K562 (cell line): Measurements from ENCODE around the gene RHOV. TPM values are rescaled to one million over a fixed set of nuclear protein-coding genes. Genes with fewer than 3 reads are reported as not detected.

ENCODE experiments used
- CBX2 ChIP-seq: fragments of 200-600 bp; sonication (generic); IDR thresholded peaks from one replicate; pipeline ENCODE4 v1.6.1; 2012; ENCODE audit warnings: mild to moderate bottlenecking, low read length, inconsistent platforms; ENCODE audit not compliant: insufficient read depth, poor library complexity, severe bottlenecking
- CREBBP ChIP-seq: IDR thresholded peaks from one replicate; pipeline ENCODE4 v1.6.1; 2012; ENCODE audit warnings: low read depth, mild to moderate bottlenecking, control low read depth, inconsistent platforms, low read length
- ETV5 ChIP-seq: sonication (generic); formaldehyde crosslinking; IDR thresholded peaks from 2 replicates; pipeline ENCODE4 v1.4.0; 2020; ENCODE audit warnings: low read depth, mild to moderate bottlenecking, missing genetic modification reagents
- FOS ChIP-seq: IDR thresholded peaks from 3 replicates; pipeline ENCODE4 v1.6.1; 2011; ENCODE audit not compliant: insufficient read length; ENCODE audit errors: extremely low read depth
- HLTF ChIP-seq: fragments of 450-650 bp; IDR thresholded peaks from 2 replicates; pipeline ENCODE4 v1.6.1; 2016
- HNRNPH1 ChIP-seq: fragments of 200-400 bp; formaldehyde crosslinking; optimal IDR thresholded peaks from 2 replicates; pipeline ENCODE3; 2017; ENCODE audit warnings: low read depth, mild to moderate bottlenecking, low read length, moderate library complexity
- HNRNPUL1 ChIP-seq: fragments of 200-400 bp; formaldehyde crosslinking; IDR thresholded peaks from 2 replicates; pipeline ENCODE4 v1.6.1; 2017; ENCODE audit warnings: low read length
- HSF4 ChIP-seq: fragments of 250-450 bp; sonication (Bioruptor Pico); IDR thresholded peaks from 2 replicates; pipeline ENCODE4 v2.1.2; 2022; ENCODE audit warnings: mild to moderate bottlenecking, moderate library complexity, borderline replicate concordance
- JUNB ChIP-seq: fragments of 450-650 bp; formaldehyde crosslinking; conservative IDR thresholded peaks from 2 replicates; pipeline ENCODE4 v1.4.0; 2020; ENCODE audit warnings: mild to moderate bottlenecking
- MEF2A ChIP-seq: IDR thresholded peaks from 2 replicates; pipeline ENCODE4 v1.6.1; 2011; ENCODE audit warnings: low read depth, mild to moderate bottlenecking, low read length, moderate library complexity; ENCODE audit not compliant: control insufficient read depth
- NCOR1 ChIP-seq: fragments of 450-650 bp; IDR thresholded peaks from 2 replicates; pipeline ENCODE4 v1.6.1; 2016; ENCODE audit warnings: mild to moderate bottlenecking, moderate library complexity
- NEUROD1 ChIP-seq: fragments of 150-350 bp; IDR thresholded peaks from 2 replicates; pipeline ENCODE4 v1.6.1; 2014; ENCODE audit warnings: borderline replicate concordance, low read length, low read depth; ENCODE audit not compliant: partially characterized antibody
- NFE2 ChIP-seq: IDR thresholded peaks from 2 replicates; pipeline ENCODE4 v1.6.1; 2014; ENCODE audit warnings: antibody characterized with exemption, low read depth
- PHB ChIP-seq: fragments of 250-450 bp; sonication (Bioruptor Pico); IDR thresholded peaks from 2 replicates; pipeline ENCODE4 v1.5.0; 2021
- RBM34 ChIP-seq: fragments of 200-400 bp; formaldehyde crosslinking; IDR thresholded peaks from 2 replicates; pipeline ENCODE4 v1.6.1; 2018; ENCODE audit warnings: low read length, borderline replicate concordance; ENCODE audit not compliant: insufficient read depth
- SREBF2 ChIP-seq: sonication (generic); formaldehyde crosslinking; IDR thresholded peaks from 2 replicates; pipeline ENCODE4 v1.4.0; 2020; ENCODE audit warnings: mild to moderate bottlenecking, missing genetic modification reagents
- ZFP36 ChIP-seq: fragments of 150-350 bp; IDR thresholded peaks from 2 replicates; pipeline ENCODE4 v1.6.1; 2018; ENCODE audit warnings: low read length, low read depth; ENCODE audit not compliant: partially characterized antibody
- ZNF174 ChIP-seq: fragments of 250-450 bp; sonication (Bioruptor Pico); IDR thresholded peaks from 2 replicates; pipeline ENCODE4 v1.4.0; 2020; ENCODE audit warnings: mild to moderate bottlenecking
- ZNF408 ChIP-seq: fragments of 250-450 bp; sonication (Bioruptor Pico); IDR thresholded peaks from 2 replicates; pipeline ENCODE4 v1.4.0; 2020; ENCODE audit warnings: low read depth, mild to moderate bottlenecking, moderate library complexity
- ZSCAN32 ChIP-seq: fragments of 450-650 bp; formaldehyde crosslinking; IDR thresholded peaks from 2 replicates; pipeline ENCODE4 v1.4.0; 2020; ENCODE audit warnings: mild to moderate bottlenecking, moderate library complexity
- ZZZ3 ChIP-seq: fragments of 450-650 bp; IDR thresholded peaks from 2 replicates; pipeline ENCODE4 v1.6.1; 2016; ENCODE audit warnings: antibody characterized with exemption, mild to moderate bottlenecking, moderate library complexity
- polyA plus RNA-seq, 8 experiments: library from polyadenylated mRNA; depleted of rRNA in 4 of 8; stranded (reverse) in 5 of 8; unstranded in 3 of 8; fragments of >200 nt; fragmentation: Nextera tagmentation in 2 of 8; fragmentation: Illumina TruSeq in 1 of 8; extraction: Ambion mirVana in 2 of 8; extraction: Trizol in 1 of 8; gene quantifications; 2 replicates each; pipeline versions ENCODE4 v1.2.1 to v1.2.3, GENCODE V29; 2011 to 2014; ENCODE audit warnings: inconsistent platforms in 1 of 8, missing spikeins in 1 of 8
- total RNA-seq, 7 experiments: library from RNA; depleted of rRNA in 6 of 7; stranded (reverse); fragments of >200 nt in 6 of 7; fragmentation: Illumina TruSeq in 2 of 7; extraction: Trizol in 2 of 7; gene quantifications; 2 replicates each; pipeline versions ENCODE4 v1.2.1 to v1.2.3, GENCODE V29; 2011 to 2021; ENCODE audit warnings: low replicate concordance in 1 of 7
- TF ChIP-seq, protein P1 (sequence below): fragments of 250-450 bp; sonication (Bioruptor Pico); IDR thresholded peaks from 2 replicates; pipeline ENCODE4 v1.5.0; 2022; ENCODE audit warnings: mild to moderate bottlenecking
- TF ChIP-seq, protein P2 (sequence below): sonication (generic); formaldehyde crosslinking; IDR thresholded peaks from 2 replicates; pipeline ENCODE4 v1.8.0; 2022; ENCODE audit warnings: mild to moderate bottlenecking, missing genetic modification reagents
- TF ChIP-seq, protein P3 (sequence below), 2 experiments: fragments of 150-350 bp in 1 of 2; IDR thresholded peaks; 2 replicates each; pipeline ENCODE4 v1.6.1; 2012 to 2016; ENCODE audit warnings: low read depth in 2 of 2, low read length in 2 of 2, mild to moderate bottlenecking in 1 of 2, moderate library complexity in 1 of 2

Gene RHOV
- total and polyA plus RNA-seq, 9 of the 15 experiments (the other 6 are each of a cell fraction or from before 2014, with no cell fraction given): 0.08 to 2.0 (median 1.1) TPM

DNA sequence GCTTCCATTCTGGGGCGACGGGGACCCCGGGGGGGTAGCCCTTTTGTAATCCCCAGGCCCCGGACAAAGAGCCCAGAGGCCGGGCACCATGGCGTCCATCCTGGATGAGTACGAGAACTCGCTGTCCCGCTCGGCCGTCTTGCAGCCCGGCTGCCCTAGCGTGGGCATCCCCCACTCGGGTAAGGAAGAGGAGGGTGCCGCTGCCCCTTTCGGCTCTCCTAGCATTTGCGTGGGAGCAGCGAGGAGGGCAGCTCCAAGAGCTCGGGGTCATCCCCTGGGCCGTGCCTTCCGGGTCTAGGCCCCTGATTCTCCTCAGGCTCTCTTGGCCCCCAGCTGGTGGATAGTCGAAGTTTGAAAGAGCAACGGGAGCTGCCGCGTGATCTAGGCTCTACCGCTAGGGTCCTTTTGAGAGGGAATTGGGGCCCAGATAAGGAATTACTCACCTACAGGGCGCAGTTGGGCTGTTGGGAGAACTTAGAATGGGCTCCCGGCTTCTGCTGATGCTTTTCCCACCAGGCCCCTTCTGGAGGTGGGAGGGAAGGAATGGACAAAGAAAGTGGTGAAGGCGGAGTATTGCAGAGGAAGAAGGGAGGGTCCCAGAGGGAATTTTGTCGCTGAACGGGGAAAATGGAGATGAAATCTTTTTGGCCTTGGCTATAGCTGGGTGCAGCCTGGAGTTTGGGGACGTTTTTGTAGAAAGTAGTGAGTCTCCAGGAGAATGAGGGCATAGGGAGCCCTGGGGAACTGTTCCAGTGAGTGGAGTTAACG lies 20.8 kb upstream of the RHOV start (continued):
- TF ChIP-seq, protein P1, sequence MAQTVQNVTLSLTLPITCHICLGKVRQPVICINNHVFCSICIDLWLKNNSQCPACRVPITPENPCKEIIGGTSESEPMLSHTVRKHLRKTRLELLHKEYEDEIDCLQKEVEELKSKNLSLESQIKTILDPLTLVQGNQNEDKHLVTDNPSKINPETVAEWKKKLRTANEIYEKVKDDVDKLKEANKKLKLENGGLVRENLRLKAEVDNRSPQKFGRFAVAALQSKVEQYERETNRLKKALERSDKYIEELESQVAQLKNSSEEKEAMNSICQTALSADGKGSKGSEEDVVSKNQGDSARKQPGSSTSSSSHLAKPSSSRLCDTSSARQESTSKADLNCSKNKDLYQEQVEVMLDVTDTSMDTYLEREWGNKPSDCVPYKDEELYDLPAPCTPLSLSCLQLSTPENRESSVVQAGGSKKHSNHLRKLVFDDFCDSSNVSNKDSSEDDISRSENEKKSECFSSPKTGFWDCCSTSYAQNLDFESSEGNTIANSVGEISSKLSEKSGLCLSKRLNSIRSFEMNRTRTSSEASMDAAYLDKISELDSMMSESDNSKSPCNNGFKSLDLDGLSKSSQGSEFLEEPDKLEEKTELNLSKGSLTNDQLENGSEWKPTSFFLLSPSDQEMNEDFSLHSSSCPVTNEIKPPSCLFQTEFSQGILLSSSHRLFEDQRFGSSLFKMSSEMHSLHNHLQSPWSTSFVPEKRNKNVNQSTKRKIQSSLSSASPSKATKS (CRISPR knock-in tag): no peak
- TF ChIP-seq MEF2A: no peak
- TF ChIP-seq CREBBP: no peak
- TF ChIP-seq ZFP36: no peak
- TF ChIP-seq RBM34: no peak
- TF ChIP-seq CBX2: no peak
- no peak for TF ChIP-seq NCOR1
- TF ChIP-seq SREBF2: no peak
- no peak for TF ChIP-seq HSF4
- no peak for TF ChIP-seq ETV5 (CRISPR knock-in tag)
- TF ChIP-seq NFE2: no peak
- TF ChIP-seq HLTF: no peak
- no peak for TF ChIP-seq ZZZ3
- TF ChIP-seq HNRNPUL1: no peak
- TF ChIP-seq ZNF174 (CRISPR knock-in tag): no peak
- TF ChIP-seq ZSCAN32 (CRISPR knock-in tag): no peak
- no peak for TF ChIP-seq ZNF408 (CRISPR knock-in tag)
- no peak for TF ChIP-seq FOS
- TF ChIP-seq, protein P2, sequence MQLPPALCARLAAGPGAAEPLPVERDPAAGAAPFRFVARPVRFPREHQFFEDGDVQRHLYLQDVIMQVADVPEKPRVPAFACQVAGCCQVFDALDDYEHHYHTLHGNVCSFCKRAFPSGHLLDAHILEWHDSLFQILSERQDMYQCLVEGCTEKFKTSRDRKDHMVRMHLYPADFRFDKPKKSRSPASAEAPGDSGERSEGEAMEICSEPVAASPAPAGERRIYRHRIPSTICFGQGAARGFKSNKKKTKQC: no peak; the same call in 1 of the 2 replicates
- TF ChIP-seq, protein P3, sequence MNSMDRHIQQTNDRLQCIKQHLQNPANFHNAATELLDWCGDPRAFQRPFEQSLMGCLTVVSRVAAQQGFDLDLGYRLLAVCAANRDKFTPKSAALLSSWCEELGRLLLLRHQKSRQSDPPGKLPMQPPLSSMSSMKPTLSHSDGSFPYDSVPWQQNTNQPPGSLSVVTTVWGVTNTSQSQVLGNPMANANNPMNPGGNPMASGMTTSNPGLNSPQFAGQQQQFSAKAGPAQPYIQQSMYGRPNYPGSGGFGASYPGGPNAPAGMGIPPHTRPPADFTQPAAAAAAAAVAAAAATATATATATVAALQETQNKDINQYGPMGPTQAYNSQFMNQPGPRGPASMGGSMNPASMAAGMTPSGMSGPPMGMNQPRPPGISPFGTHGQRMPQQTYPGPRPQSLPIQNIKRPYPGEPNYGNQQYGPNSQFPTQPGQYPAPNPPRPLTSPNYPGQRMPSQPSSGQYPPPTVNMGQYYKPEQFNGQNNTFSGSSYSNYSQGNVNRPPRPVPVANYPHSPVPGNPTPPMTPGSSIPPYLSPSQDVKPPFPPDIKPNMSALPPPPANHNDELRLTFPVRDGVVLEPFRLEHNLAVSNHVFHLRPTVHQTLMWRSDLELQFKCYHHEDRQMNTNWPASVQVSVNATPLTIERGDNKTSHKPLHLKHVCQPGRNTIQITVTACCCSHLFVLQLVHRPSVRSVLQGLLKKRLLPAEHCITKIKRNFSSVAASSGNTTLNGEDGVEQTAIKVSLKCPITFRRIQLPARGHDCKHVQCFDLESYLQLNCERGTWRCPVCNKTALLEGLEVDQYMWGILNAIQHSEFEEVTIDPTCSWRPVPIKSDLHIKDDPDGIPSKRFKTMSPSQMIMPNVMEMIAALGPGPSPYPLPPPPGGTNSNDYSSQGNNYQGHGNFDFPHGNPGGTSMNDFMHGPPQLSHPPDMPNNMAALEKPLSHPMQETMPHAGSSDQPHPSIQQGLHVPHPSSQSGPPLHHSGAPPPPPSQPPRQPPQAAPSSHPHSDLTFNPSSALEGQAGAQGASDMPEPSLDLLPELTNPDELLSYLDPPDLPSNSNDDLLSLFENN (IDR thresholded peaks at IDR 0.05; ENCODE audit: low read depth in 2 of 2, low read length in 2 of 2): no peak; a peak in 1 of 4 replicates
- peak; percentile 35 for TF ChIP-seq NEUROD1
- TF ChIP-seq HNRNPH1: no peak
- no peak for TF ChIP-seq JUNB (CRISPR knock-in tag)
- TF ChIP-seq PHB (CRISPR knock-in tag): no peak
